Inflammatory macrophage treated with lipopolysaccharide for 1 hour (primary cell): ENCODE measurements around the gene DERL2.
A peak's percentile ranks its signal among the peaks of the same experiment; 100 is the strongest.

Source experiments
- DNase-seq, 2 donors: peaks; one replicate each; pipeline ENCODE4 v3.0.0-alpha.2; 2020 to 2022

DERL2 gene

DNA sequence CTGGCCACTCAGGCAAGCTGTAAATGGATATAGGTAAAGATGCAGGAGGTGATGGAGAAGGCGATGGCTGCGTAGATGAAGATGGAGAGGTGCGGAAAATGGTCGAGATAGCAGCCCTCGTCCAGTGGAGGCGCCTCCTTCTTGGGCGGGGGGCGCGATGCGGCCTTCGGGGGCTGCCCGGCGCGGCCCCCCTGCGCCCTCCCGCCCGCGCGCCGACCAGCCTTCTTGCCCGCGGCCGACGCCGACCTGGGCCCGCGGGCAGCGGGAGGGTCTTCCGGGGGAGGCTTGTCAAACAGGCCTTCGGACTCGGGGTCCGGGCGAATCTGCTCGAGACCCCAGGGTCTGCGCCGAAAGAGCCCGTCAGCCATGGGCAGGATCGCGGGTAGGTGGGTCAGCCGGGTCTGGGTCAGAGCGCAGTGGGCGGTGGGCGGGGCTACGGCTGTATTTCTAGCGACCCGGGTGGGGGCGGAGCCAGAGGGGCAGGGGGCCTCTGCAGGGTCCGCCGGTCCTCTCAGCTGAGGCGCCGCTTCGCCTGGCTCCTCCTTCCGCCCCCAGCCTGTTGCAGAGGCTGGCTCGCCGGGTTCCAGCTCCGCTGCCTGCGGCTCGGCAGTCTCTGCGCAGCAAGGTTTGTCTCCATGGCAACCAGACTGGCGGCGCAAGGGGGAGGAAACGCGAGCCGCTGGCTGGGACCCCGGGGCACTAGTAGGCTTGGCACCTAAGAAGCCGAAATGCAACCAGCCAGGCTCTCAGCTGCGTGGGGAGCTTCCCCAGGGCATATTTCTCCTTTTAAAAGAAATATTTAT lies 14.8 kb upstream of the DERL2 start:
- peak in 1 of 2 donors; percentile 16 for DNase-seq

GRCh38 chr17:5500247-5500588 lies 14.2 kb upstream of the DERL2 start:
- no peak for DNase-seq

GRCh38 chr17:5499476-5500231 lies 13.7 kb upstream of the DERL2 start:
- no peak for DNase-seq

- DNase-seq, result no peak
Measured at GRCh38 chr17:5492970-5493369, 7.0 kb upstream of the DERL2 start.

DNA sequence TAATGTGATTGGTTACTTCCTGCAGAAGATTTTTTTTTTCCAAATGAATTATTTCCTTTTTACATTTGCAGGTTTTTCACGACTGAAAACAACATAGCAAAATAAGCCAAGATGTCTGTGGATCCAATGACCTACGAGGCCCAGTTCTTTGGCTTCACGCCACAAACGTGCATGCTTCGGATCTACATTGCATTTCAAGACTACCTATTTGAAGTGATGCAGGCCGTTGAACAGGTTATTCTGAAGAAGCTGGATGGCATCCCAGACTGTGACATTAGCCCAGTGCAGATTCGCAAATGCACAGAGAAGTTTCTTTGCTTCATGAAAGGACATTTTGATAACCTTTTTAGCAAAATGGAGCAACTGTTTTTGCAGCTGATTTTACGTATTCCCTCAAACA lies 2.8 kb upstream of the DERL2 start:
- no peak for DNase-seq

GRCh38 chr17:5486206-5487124 lies 487 bp upstream of the DERL2 start, which contains the start of gene MIS12:
MIS12 (plus strand) TSS chr17:5486566; CDS start chr17:5488863, 2,297 bp downstream.
- DNase-seq, result peak; percentile 98 to 99

- no peak for DNase-seq
Measured at GRCh38 chr17:5481451-5481850, 4.5 kb downstream of the DERL2 start.

DNA sequence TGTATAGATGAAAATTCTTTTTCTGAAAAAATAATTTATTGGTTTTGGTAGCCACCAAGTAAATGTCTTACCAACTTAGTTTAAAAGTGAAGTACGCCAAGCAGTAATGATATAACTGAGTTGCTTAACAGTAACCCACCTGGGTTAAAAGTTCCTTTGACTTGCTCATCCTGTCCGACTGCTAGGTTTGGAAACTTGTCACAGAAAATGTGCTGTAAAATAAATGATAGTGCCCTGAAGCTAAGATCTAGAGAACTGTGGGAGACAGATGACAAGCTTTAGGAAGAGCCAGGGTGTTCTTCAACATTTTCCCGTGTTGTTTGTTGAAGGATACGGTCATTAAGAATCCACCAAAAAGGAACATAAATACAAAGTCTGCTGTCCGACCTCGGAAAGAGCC lies 5.0 kb downstream of the DERL2 start:
- DNase-seq, result no peak

- no peak for DNase-seq
Measured at GRCh38 chr17:5478992-5479391, 7.0 kb downstream of the DERL2 start.

DNA sequence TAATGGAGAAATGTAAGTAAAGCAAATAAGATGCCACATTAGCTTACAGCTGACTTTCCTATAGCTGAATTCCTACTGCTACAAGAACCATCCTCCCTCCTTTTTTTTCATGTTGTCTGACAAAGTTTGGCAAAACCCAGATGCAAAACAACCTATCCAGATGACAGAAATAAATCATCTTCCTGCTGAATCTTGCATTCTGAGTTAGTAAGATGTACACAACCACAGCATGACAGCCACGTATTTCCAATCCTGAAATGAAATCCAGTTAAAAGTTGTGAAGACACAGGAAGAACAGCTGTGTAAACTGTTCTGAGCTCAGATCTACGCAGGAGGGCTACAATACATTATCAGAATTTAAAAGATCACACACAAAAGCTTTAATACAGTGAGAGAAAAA lies 12.1 kb downstream of the DERL2 start:
- DNase-seq, result no peak

DNA sequence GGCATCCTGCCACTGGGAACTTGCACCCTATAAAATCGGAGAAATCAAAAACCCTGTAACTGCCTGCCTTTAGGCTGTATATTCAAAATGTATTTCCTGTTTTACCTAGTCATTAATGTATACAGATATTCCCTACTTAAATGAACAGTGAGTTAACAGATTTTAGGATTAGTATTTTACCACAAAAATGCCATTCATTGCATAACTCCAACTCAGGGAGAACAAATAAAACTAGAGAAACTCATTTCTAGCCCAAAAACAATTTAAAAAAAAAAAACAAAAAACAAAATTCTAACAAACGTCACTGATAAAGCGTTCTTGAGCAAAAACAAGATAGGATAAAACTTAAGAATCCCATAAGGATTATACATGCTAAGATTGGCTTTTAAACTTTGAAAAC lies 13.5 kb downstream of the DERL2 start:
- DNase-seq, result no peak

GRCh38 chr17:5468075-5468473 lies 17.9 kb downstream of the DERL2 start:
- no peak for DNase-seq

GRCh38 chr17:5467416-5467815 lies 18.6 kb downstream of the DERL2 start:
- no peak for DNase-seq

GRCh38 chr17:5466295-5466694 lies 19.7 kb downstream of the DERL2 start:
- DNase-seq, result no peak

GRCh38 chr17:5464717-5465507 lies 21.1 kb downstream of the DERL2 start:
- DNase-seq, result no peak

DNA sequence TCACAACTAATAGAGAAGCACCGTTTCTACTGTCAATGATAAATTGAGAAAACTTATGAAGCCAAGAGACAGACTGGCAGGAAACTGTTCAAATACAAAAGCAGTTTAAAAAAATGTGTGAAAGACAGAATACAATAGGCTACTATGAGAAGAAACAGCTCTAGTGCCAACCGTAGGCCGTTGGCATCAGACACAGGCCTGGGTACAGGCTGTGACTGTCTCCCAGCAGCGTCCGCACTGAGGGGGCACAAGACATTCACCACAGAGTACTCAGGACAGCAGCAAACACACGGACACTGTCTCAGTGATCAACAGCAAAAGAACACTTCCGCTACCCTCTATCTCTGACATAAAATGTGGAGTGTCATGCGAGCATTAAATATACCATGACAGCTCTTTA lies 39.2 kb downstream of the DERL2 start:
- DNase-seq, result no peak

DNA sequence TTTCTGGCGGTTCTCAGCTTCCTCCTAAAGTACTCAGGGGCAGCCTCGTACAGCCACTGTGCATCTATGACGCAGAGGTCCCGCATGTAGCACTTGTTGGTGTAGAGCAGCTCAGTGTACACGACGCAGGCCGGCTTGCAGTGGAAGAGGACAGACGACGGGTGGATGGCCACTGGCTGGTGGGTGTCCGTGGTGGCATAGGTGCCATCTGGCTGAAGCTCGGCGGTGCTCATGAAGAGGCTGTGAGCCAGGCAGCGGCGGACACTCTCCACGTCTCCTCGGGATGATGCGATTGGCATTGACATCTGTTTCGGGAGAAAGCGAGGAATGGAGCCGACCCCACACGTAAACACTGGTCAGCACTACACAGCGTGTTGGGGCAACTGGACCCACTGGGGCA lies 41.8 kb downstream of the DERL2 start:
- no peak for DNase-seq

- no peak for DNase-seq
Measured at GRCh38 chr17:5443728-5444127, 42.2 kb downstream of the DERL2 start.

- no peak for DNase-seq
Measured at GRCh38 chr17:5439446-5439764, 46.6 kb downstream of the DERL2 start.

GRCh38 chr17:5438716-5439445 lies 47.1 kb downstream of the DERL2 start, which contains the start of gene C1QBP:
C1QBP (minus strand) TSS chr17:5439155; CDS start chr17:5439073, 82 bp downstream.
- peak; percentile 90 to 100 for DNase-seq

DNA sequence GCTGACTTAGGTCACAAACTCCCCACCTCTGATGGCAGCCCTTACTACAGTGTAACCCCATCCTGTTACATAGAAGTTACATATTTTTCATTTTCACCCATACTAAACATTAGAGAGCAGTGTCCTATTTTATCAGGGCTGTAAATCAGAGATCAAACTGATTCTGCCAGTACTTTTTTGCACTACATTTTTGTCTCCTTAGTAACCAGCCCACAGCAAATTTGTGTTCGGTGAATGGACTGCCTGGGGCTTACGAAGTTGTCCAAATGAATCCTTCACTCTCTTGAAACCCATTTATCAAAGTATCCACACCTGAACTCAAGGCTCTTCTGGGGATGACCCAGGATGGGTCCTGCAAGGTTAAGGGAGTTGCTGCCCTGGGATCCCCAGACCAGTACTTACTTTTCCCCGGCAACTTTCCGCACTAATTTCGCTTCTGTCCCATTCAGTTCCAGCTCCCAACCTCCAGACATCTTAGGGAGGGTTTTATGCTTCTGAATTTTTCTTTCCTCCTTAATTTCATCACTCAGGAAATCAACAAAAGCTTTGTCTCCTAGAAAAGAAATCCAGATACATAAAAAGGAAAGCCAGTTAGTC lies 48.2 kb downstream of the DERL2 start:
- no peak for DNase-seq
